GM21529 (cell line): Measurements from ENCODE around the gene MKRN2.
"Not testable (repeated sequence)": the region's sequence is repeated elsewhere in the genome, so short reads cannot be mapped to it uniquely, and the experiment has no call there.

Experiments
- ATAC-seq: cut with Tn5 transposase; IDR thresholded peaks from one replicate; pipeline ENCODE4 v1.9.1; 2021; ENCODE audit not compliant: unreplicated experiment

Gene MKRN2

GRCh38 chr3:12586403-12586802, 29.5 kb downstream of the MKRN2 start:
- no peak for ATAC-seq

DNA sequence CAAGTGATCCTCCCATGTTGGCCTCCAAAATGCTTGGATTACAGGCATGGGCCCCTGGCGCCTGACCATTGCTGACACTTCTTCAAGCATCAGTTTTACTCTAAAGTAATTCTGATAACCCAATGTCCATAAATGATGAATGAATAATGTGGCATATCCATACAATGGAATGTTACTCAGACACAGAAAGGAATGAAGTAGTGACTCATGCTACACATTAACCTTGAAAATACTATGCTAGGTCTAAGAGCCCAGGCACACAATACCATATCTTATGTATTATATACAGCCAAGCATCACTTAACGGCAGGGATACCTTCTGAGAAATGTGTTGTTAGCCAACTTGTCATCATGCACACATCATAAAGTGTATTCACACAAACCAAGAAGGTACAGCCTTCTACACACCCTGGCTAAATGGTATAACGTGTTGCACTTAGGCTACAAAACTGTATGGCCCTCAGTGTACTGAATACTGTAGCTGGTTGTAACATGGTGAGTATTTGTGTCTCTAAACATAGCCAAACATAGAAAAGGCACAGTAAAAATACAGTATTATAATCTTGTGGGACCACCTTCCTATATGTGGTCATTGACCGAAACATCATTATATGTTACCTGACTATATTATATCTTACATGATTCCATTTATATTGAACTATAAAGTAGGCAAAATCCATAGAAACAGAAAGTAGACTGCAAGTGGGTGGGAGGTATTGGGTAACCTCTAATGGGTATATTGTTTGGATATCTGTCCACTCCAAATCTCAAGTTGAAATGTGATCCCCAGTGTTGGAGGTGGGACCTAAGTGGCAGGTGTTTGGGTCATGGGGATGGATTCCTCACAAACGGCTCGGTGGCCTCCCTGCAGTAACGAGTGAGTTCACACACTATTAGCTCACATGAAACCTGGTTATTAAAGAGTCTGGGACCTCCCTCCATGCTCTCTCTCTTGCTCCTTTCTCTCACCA, 31.4 kb downstream of the MKRN2 start:
- ATAC-seq = no peak

- no peak for ATAC-seq
These were observed 33.2 kb downstream of the MKRN2 start for GRCh38 chr3:12590096-12590495.

- ATAC-seq = no peak
These were observed 34.6 kb downstream of the MKRN2 start for GRCh38 chr3:12591456-12591855.

- ATAC-seq = no peak
These were observed 35.3 kb downstream of the MKRN2 start for GRCh38 chr3:12591997-12592715.

DNA sequence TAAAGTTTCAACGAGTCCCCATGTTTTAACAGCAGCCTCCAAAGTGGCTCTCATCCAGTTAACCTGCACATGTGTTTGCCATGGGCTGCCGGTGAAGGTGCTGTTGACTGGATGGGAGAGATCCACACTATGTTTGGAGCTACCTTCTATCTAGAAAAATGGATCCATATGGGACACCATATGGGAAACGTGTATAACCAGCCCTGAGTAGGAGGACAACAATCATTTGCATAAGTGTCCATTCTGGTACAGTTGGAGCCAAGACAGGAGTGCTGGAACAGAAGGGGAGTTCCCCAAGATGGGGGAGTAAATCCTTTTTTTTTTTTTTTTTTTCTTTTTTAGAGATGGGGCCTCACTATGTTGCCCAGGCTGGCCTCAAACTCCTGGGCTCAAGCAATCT, 36.6 kb downstream of the MKRN2 start:
- no peak for ATAC-seq

DNA sequence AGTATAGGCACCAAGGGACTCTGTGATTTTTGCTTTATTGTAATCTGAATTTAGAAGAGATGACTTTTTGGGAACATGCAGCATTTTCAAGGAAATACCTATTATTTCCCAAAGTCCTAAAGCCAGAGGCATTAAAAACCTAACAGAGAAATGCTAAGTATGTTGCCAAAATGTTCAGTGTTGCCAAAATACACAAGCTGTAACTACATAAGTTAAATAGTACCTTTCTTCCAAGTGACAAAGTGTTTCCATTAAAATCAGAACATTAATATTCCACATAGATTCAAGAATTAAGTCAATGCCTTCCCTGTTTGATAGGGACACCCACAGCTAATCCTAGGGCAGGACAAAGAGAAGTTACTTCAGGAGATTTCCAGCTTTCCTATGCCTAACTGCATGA, 42.0 kb downstream of the MKRN2 start:
- no peak for ATAC-seq

GRCh38 chr3:12601072-12601471, 44.2 kb downstream of the MKRN2 start:
- ATAC-seq = no peak

DNA sequence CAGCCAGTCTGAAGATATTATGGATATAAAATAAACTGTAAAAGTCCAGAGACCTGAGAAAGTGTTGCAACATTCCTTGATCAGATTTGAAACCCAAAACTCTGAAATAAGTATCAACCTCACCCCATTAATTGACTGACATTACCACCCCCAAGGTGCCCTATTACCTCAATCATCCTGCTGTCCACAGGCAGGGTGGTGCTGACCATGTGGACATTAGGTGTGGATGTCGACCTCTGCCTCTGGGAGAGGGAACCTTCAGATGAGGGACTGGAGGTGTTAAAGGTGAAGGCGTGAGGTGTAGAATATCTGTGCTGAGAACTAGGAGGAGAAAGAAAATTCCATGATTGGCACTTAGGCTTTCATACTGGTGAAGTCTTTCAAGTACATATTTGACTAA, 47.1 kb downstream of the MKRN2 start:
- ATAC-seq = no peak

DNA sequence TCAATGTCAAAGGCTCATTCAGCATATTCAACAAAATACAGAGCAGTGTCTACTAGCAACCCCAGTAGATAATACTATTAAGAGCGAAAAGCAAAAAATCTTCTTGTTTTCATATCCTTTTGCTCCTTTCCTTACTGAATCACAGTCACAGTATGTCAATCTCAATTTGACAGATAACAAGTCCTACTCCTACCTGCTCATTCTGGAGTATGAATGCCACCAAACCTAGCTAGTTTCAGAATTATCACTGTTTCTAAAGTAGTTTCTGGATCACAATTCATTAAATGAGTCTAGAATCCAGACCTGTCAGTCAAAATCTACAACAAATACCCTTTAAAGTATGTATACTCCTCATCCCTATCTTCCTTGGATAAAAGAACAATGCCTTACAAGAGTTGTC, 51.5 kb downstream of the MKRN2 start:
- no peak for ATAC-seq

GRCh38 chr3:12611117-12611516, 54.2 kb downstream of the MKRN2 start:
- ATAC-seq = no peak

DNA sequence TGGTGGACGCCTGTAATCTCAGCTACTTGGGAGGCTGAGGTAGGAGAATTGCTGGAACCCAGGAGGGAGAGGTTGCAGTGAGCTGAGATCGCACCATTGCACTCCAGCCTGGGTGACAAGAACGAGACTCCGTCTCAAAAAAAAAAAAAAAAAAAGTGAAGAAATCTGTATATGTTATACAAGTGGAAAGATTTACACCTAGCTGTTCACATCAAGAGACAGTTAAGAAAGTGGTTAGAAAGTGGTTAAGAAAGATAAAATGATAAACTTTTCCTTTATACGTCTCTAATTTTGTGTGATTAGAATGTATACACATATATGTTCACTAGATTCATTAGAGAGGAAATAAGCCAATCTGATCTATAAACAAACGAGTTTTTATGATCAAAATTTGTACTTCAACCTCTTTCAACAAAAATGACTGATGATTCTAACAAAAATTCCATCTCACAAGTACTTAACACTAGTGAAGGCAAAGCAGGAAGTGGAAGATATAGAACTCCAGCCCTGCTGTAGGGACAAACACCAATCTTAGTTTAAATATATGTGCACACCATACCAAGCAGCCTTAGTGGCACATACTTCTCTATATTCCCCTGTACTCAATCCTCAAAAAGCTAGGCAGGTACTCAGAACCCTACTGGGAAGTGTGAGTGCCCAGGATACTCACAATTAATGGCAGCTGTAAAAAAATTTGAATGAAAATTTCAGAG, 55.8 kb downstream of the MKRN2 start:
- no peak for ATAC-seq

- ATAC-seq = no peak
These were observed 56.4 kb downstream of the MKRN2 start for GRCh38 chr3:12613250-12613649.

DNA sequence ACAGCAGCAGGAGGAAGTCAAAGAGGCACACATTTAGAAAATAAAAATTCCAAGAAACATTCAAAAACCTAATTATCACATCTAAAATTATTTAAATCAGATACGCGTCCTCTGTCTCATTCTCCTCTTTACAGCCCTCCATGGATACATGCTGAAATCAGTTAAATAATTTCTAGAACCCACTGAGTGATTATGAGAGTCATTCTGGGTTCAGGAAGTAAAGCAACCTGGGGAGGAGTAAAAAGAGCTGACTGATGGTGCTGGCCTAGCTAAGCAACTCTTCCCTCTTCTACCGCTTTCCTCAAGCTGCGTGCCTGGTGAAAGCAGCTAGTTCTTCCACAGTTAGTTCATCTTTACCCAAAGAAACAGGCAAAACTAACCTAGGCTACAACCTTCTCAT, 58.4 kb downstream of the MKRN2 start:
- no peak for ATAC-seq

GRCh38 chr3:12618426-12618825, 61.5 kb downstream of the MKRN2 start:
- ATAC-seq = no peak

GRCh38 chr3:12620305-12620704, 63.4 kb downstream of the MKRN2 start:
- ATAC-seq = no peak

DNA sequence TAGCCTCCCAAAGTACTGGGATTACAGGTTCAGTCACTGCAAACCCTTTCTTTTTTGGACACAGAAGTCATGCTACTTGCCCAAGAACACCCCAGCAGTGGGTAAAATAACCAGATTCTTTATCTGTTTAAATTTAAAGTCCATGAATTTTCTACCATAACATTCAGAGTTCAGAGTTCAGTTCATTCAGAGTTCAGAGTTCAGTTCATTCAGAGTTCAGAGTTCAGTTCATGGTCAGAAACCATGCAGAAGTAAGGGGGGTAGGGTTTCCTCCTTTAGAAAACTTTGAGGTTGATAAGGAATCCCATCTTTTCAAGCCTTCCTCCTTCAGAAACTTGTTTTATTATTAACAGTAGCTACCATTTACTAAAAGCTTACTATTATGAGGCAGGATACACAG, 63.8 kb downstream of the MKRN2 start:
- ATAC-seq = no peak

GRCh38 chr3:12622335-12622734, 65.4 kb downstream of the MKRN2 start:
- ATAC-seq = no peak

DNA sequence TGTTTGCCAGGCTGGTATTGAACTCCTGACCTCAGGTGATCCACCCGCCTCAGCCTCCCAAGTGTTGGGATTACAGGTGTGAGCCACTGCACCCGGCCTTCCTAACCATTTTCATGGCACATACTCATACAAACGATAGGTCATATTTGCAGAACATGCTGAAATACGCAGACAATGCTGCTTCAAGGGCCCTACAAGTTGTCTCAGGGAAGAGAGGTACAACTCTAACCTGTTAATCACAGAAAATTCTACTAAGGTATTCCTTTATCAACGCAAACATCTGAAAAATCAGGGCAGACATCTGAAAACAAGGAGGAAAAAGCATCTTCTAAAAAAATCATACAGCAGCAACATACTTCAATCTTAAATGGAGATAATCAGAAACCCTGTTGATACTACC, 67.2 kb downstream of the MKRN2 start:
- ATAC-seq = no peak

DNA sequence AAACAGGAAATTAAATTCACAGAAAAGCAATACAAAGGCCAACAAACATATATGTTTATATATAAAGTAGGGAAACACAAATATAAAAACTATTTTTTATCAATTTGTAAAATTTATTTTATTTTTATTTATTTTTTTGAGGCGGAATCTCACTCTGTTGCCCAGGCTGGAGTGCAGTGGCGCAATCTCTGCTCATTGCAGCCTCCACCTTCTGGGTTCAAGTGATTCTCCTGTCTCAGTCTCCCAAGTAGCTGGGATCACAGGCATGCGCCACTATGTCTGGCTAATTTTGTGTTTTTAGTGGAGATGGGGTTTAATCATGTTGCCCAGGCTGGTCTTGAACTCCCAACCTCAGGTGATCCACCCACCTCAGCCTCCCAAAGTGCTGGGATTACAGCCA, 68.1 kb downstream of the MKRN2 start:
- not testable (repeated sequence) for ATAC-seq

DNA sequence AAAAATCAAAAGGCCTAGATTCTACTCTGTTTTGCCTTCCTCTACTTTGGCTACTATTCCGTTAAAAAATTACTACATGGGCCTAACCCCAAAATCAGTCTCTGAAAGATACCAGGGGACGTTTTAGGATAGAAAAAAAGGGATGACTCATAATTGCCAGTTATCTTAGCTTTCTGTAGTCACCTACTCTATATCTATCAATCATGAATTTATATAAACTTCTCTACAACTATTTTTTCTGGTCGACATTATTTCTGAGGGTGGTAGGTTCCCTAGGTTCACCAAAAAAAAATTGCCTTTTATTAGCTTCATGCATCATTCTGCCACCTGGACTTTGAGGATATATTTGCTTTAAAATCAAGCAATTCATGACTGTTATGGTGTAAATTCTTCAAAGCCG, 70.5 kb downstream of the MKRN2 start:
- ATAC-seq = no peak

GRCh38 chr3:12628813-12629212, 71.9 kb downstream of the MKRN2 start:
- ATAC-seq = no peak
